Measurements from ENCODE around the gene TXNL1. TPM values are rescaled to one million over a fixed set of nuclear protein-coding genes. Genes with fewer than 3 reads are reported as not detected.

The TXNL1 gene
- total RNA-seq, 1 donor from 2014 or later = 77.0 TPM

- Histone ChIP-seq H3K9ac (ENCODE audit: low read length) (no peak overlapping the region), H4K20me1 (ENCODE audit: insufficient read depth, low read length) (peaks cover 5% of the 10 kb centered on the region), H3K27me3 (ENCODE audit: insufficient read depth, low read length) (no peaks in the 10 kb centered on the region), H3K36me3 (ENCODE audit: insufficient read depth, low read length) (peaks cover 32% of the 10 kb centered on the region), H3K4me3 (ENCODE audit: insufficient read depth, low read depth, low read length) (no peak overlapping the region), H3K79me2 (ENCODE audit: insufficient read depth, low read length) (peaks cover 3% of the 10 kb centered on the region), H2AFZ (ENCODE audit: low read depth, low read length) (no peak overlapping the region), H3K4me1 (ENCODE audit: insufficient read depth, low read length) (no peaks in the 10 kb centered on the region), H3K9me3 (ENCODE audit: insufficient read depth, low read depth, low read length) (no peaks in the 10 kb centered on the region), H3K4me2 (ENCODE audit: low read length) (no peak overlapping the region), H3K27ac (ENCODE audit: low read depth, low read length) (no peak overlapping the region)
- H3K36me3 Mint-ChIP-seq (ENCODE audit: low read depth, unreplicated experiment) = peaks cover 13% of the 10 kb centered on the region
- DNase-seq (ENCODE audit: low read depth) = no peak
- H3K9me3 Mint-ChIP-seq (ENCODE audit: unreplicated experiment) = no peaks in the 10 kb centered on the region
- H3K27me3 Mint-ChIP-seq (ENCODE audit: low read depth, unreplicated experiment) = no peaks in the 10 kb centered on the region
- no peak overlapping the region for H3K4me3 Mint-ChIP-seq (ENCODE audit: unreplicated experiment)
- FAIRE-seq = no peak
- TF ChIP-seq EZH2 (IDR thresholded peaks at IDR 0.05; ENCODE audit: insufficient read depth, low read length) = no peak
- no peak for TF ChIP-seq CTCF (IDR thresholded peaks at IDR 0.05; ENCODE audit: insufficient read depth, low read depth, low read length)
- H3K27ac Mint-ChIP-seq (ENCODE audit: unreplicated experiment) = no peak overlapping the region
- no peaks in the 10 kb centered on the region for H3K4me1 Mint-ChIP-seq (ENCODE audit: low read depth, unreplicated experiment)
Measured at GRCh38 chr18:56615738-56616520, 22.5 kb downstream of the TXNL1 start.

- no peak overlapping the region for H3K4me3 ChIP-seq (ENCODE audit: insufficient read depth, low read depth, low read length)
- Mint-ChIP-seq H3K36me3 (ENCODE audit: low read depth, unreplicated experiment) (peaks cover 6% of the 10 kb centered on the region), H3K4me1 (ENCODE audit: low read depth, unreplicated experiment) (no peaks in the 10 kb centered on the region), H3K9me3 (ENCODE audit: unreplicated experiment) (no peaks in the 10 kb centered on the region), H3K27me3 (ENCODE audit: low read depth, unreplicated experiment) (no peaks in the 10 kb centered on the region), H3K4me3 (ENCODE audit: unreplicated experiment) (no peak overlapping the region), H3K27ac (ENCODE audit: unreplicated experiment) (no peak overlapping the region)
- no peak for FAIRE-seq
- TF ChIP-seq EZH2 (IDR thresholded peaks at IDR 0.05; ENCODE audit: insufficient read depth, low read length) = no peak
- no peak for TF ChIP-seq CTCF (IDR thresholded peaks at IDR 0.05; ENCODE audit: insufficient read depth, low read depth, low read length)
- H3K27me3 ChIP-seq (ENCODE audit: insufficient read depth, low read length) = no peaks in the 10 kb centered on the region
- H3K36me3 ChIP-seq (ENCODE audit: insufficient read depth, low read length) = peaks cover 39% of the 10 kb centered on the region
- H3K4me2 ChIP-seq (ENCODE audit: low read length) = no peak overlapping the region
- H3K4me1 ChIP-seq (ENCODE audit: insufficient read depth, low read length) = no peaks in the 10 kb centered on the region
- no peak overlapping the region for H3K27ac ChIP-seq (ENCODE audit: low read depth, low read length)
- H2AFZ ChIP-seq (ENCODE audit: low read depth, low read length) = no peak overlapping the region
- DNase-seq (ENCODE audit: low read depth) = no peak
- H3K9me3 ChIP-seq (ENCODE audit: insufficient read depth, low read depth, low read length) = no peaks in the 10 kb centered on the region
- H4K20me1 ChIP-seq (ENCODE audit: insufficient read depth, low read length) = peaks cover 8% of the 10 kb centered on the region
- H3K79me2 ChIP-seq (ENCODE audit: insufficient read depth, low read length) = peaks cover 9% of the 10 kb centered on the region
- H3K9ac ChIP-seq (ENCODE audit: low read length) = no peak overlapping the region
Measured at GRCh38 chr18:56606618-56607017, 31.8 kb downstream of the TXNL1 start.

GRCh38 chr18:56598422-56598821 is 40.0 kb downstream of the TXNL1 start:
- Histone ChIP-seq H4K20me1 (ENCODE audit: insufficient read depth, low read length) (no peaks in the 10 kb centered on the region), H3K27me3 (ENCODE audit: insufficient read depth, low read length) (no peaks in the 10 kb centered on the region), H3K36me3 (ENCODE audit: insufficient read depth, low read length) (peaks cover 9% of the 10 kb centered on the region), H3K4me2 (ENCODE audit: low read length) (no peak overlapping the region), H3K79me2 (ENCODE audit: insufficient read depth, low read length) (no peaks in the 10 kb centered on the region), H3K4me1 (ENCODE audit: insufficient read depth, low read length) (no peaks in the 10 kb centered on the region), H3K9me3 (ENCODE audit: insufficient read depth, low read depth, low read length) (no peaks in the 10 kb centered on the region), H3K27ac (ENCODE audit: low read depth, low read length) (no peak overlapping the region), H2AFZ (ENCODE audit: low read depth, low read length) (no peak overlapping the region), H3K9ac (ENCODE audit: low read length) (no peak overlapping the region), H3K4me3 (ENCODE audit: insufficient read depth, low read depth, low read length) (no peak overlapping the region)
- Mint-ChIP-seq H3K9me3 (ENCODE audit: unreplicated experiment) (peaks cover 5% of the 10 kb centered on the region), H3K27ac (ENCODE audit: unreplicated experiment) (no peak overlapping the region), H3K4me3 (ENCODE audit: unreplicated experiment) (no peak overlapping the region), H3K4me1 (ENCODE audit: low read depth, unreplicated experiment) (no peaks in the 10 kb centered on the region), H3K27me3 (ENCODE audit: low read depth, unreplicated experiment) (no peaks in the 10 kb centered on the region), H3K36me3 (ENCODE audit: low read depth, unreplicated experiment) (no peaks in the 10 kb centered on the region)
- TF ChIP-seq CTCF (IDR thresholded peaks at IDR 0.05; ENCODE audit: insufficient read depth, low read depth, low read length) = no peak
- TF ChIP-seq EZH2 (IDR thresholded peaks at IDR 0.05; ENCODE audit: insufficient read depth, low read length) = no peak
- no peak for DNase-seq (ENCODE audit: low read depth)
- FAIRE-seq = no peak

Data from astrocyte (in vitro differentiated cells and primary cell).